HG03439 (cell line): Measurements from ENCODE around the gene KRTCAP2.

Experiments
- ATAC-seq: cut with Tn5 transposase; IDR thresholded peaks from one replicate; pipeline ENCODE4 v1.9.1; 2021; ENCODE audit warnings: mild to moderate bottlenecking, moderate library complexity; ENCODE audit not compliant: unreplicated experiment

KRTCAP2 gene

GRCh38 chr1:155184835-155185782, 12.0 kb upstream of the KRTCAP2 start:
- ATAC-seq, result peak; percentile 72

- no peak for ATAC-seq
Observed at GRCh38 chr1:155184351-155184811, 11.3 kb upstream of the KRTCAP2 start.

- ATAC-seq, result no peak
Observed at GRCh38 chr1:155183775-155184221, 10.7 kb upstream of the KRTCAP2 start.

- no peak for ATAC-seq
Observed at GRCh38 chr1:155182052-155182550, 9.0 kb upstream of the KRTCAP2 start.

GRCh38 chr1:155181371-155182051, 8.4 kb upstream of the KRTCAP2 start:
- ATAC-seq, result no peak

GRCh38 chr1:155179112-155180031, 6.3 kb upstream of the KRTCAP2 start:
- ATAC-seq, result no peak

- ATAC-seq, result no peak
Observed at GRCh38 chr1:155178441-155179111, 5.5 kb upstream of the KRTCAP2 start.

GRCh38 chr1:155177918-155178281, 4.8 kb upstream of the KRTCAP2 start:
- ATAC-seq, result no peak

GRCh38 chr1:155177192-155177917, 4.3 kb upstream of the KRTCAP2 start:
- no peak for ATAC-seq

- ATAC-seq, result no peak
Observed at GRCh38 chr1:155176544-155177071, 3.5 kb upstream of the KRTCAP2 start.

GRCh38 chr1:155175927-155176371, 2.8 kb upstream of the KRTCAP2 start:
- ATAC-seq, result no peak

GRCh38 chr1:155175281-155175926, 2.3 kb upstream of the KRTCAP2 start:
- ATAC-seq, result no peak

- ATAC-seq, result no peak
Observed at GRCh38 chr1:155174324-155175280, 1.5 kb upstream of the KRTCAP2 start.

- no peak for ATAC-seq
Observed at GRCh38 chr1:155173478-155174323, 597 bp upstream of the KRTCAP2 start, which contains the start of gene TRIM46. Gene TRIM46, plus strand, starts transcription at chr1:155173849. Its CDS starts 118 bp downstream, at chr1:155173967.

GRCh38 chr1:155171836-155172731, 1.0 kb downstream of the KRTCAP2 start:
- ATAC-seq, result peak; percentile 8
